Mucosa of rectum (tissue), 2 donors: Measurements from ENCODE around the gene PADI2.
A peak's percentile ranks its signal among the peaks of the same experiment; 100 is the strongest.

Experiments
- H3K27ac ChIP-seq, 2 donors: one replicate each; pipeline ENCODE4 v1.7.0; 2013; ENCODE audit warnings: inconsistent platforms in 2 of 2, low read depth in 2 of 2, low read length in 2 of 2
- H3K27me3 ChIP-seq, 2 donors: one replicate each; pipeline ENCODE4 v1.7.0; 2013; ENCODE audit warnings: low read length in 2 of 2; ENCODE audit not compliant: control insufficient read depth in 2 of 2, insufficient read depth in 2 of 2
- H3K36me3 ChIP-seq, 2 donors: one replicate each; pipeline ENCODE4 v1.7.0; 2013; ENCODE audit warnings: low read length in 2 of 2; ENCODE audit not compliant: control insufficient read depth in 2 of 2, insufficient read depth in 2 of 2
- H3K4me1 ChIP-seq, 2 donors: one replicate each; pipeline ENCODE4 v1.7.0; 2013; ENCODE audit warnings: low read length in 2 of 2, mild to moderate bottlenecking in 1 of 2; ENCODE audit not compliant: control insufficient read depth in 2 of 2, insufficient read depth in 2 of 2
- H3K4me3 ChIP-seq, 2 donors: one replicate each; pipeline ENCODE4 v1.7.0; 2013; ENCODE audit warnings: low read length in 2 of 2
- H3K9ac ChIP-seq, 2 donors: one replicate each; pipeline ENCODE4 v1.7.0; 2013; ENCODE audit warnings: low read length in 2 of 2, low read depth in 1 of 2, mild to moderate bottlenecking in 1 of 2
- H3K9me3 ChIP-seq, 2 donors: one replicate each; pipeline ENCODE4 v1.7.0; 2013; ENCODE audit warnings: low read length in 2 of 2; ENCODE audit not compliant: control insufficient read depth in 2 of 2
- donor health status: healthy.
- donor health status: Normal muscosa, but diverticular disease.

Gene PADI2

DNA sequence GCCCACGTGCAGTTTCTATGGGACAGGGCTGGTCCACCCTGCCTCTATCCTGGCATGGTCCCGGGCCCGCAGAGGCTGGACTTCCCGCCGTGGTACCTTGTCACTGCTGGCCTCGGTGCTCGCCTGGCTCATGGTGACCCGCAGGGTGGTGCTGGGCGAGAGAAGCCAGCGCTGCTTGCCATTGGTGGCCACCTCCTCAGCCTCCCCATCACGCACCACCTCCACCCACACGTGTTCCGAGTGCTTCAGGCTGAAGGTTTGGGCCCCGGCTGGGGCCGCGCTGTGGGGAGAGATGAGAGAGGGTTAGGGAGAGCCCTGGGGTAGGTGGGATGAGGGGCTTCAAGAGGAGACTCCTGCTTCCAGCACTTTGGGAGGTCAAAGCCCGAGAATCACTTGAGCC, 14.5 kb downstream of the PADI2 start:
- Histone ChIP-seq H3K4me3 (no peak overlapping the region), H3K27me3 (no peaks in the 10 kb centered on the region), H3K4me1 (peaks cover 11 to 17% of the 10 kb centered on the region in 2 donors), H3K27ac (no peak overlapping the region), H3K9ac (no peak overlapping the region), H3K36me3 (peaks cover 26 to 29% of the 10 kb centered on the region in 2 donors), H3K9me3 (no peaks in the 10 kb centered on the region)

DNA sequence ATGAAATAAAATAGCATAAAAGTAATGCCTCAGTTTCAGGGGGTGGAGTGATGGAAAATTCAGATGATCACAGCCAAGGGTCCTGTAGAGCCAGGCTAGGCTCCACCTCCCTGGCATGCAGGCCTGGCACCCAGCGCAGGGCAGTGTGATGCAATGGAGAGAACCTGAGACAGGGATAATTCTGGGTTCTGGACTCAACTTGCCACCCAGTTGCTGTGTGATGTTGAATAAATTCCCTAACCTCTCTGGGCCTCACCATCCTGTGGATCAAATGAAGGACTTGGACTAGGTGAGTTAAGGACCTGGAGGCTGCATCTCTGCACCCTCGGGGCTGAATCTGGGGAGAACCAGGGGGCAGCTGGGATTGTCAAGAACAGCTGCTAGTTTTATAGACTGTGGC, 17.0 kb downstream of the PADI2 start:
- Histone ChIP-seq H3K4me1 (peaks cover 6 to 8% of the 10 kb centered on the region in 2 donors), H3K4me3 (no peak overlapping the region), H3K36me3 (peaks cover 31 to 33% of the 10 kb centered on the region in 2 donors), H3K9me3 (no peaks in the 10 kb centered on the region), H3K27ac (no peak overlapping the region), H3K9ac (no peak overlapping the region), H3K27me3 (no peaks in the 10 kb centered on the region)

DNA sequence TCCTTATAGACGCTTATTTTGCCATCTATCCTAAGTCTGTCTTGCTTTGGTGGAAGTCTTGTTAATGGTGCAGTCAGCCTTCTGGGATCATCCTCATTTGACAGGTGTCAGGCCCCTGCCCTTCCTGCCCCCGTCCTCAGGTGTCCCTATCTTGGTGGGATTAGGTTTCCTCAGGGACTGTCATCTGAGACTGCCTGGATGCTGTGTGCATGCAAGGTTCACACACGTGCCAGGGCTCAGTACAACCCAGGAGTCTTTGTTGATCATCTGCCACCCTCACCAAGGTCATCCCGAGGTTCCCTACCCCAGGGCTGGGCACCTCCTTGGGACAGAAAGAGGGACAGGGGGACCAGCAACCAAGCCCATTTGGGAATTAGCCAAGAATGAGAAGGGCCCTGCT, 18.0 kb downstream of the PADI2 start:
- Histone ChIP-seq H3K27me3 (no peaks in the 10 kb centered on the region), H3K27ac (no peak overlapping the region), H3K9me3 (no peaks in the 10 kb centered on the region), H3K4me3 (no peak overlapping the region), H3K4me1 (peaks cover 3 to 8% of the 10 kb centered on the region in 2 donors), H3K9ac (no peak overlapping the region), H3K36me3 (peaks cover 40 to 43% of the 10 kb centered on the region in 2 donors)

DNA sequence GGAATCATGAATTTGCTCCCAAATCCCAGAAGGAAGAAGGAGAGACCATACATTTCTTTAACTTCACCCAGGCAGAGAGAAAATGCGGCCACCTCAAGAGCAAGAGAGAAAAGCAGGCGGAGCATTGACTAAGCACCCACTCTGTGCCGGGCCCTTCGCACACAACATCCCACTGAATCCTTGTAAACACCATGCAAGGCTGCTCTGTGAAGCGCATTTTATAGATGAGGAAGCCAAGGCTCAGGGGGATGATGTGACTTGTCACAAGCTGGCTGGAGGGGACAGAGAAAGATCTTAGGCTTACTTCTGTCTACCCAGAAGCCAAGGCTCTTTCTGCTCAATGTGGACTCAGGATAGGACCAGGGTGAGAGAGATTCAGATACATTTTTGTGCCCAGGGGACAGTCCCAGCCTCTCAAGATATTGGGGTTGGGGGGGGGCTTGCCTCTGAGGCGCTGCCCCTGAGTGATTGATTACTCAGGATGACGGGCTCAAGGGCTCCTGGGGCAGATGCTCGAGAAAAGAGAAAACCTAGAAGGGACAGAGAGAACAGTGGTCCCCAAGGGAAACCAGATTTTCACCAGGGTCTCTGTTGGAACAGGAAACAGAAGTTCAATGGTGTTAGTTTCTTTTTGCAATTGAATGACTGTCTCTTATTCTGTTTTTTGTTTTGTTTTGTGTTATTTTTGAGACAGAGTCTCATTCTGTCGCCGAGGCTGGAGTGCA, 19.5 kb downstream of the PADI2 start:
- Histone ChIP-seq H3K4me1 (peaks cover 3 to 8% of the 10 kb centered on the region in 2 donors), H3K9ac (no peak overlapping the region), H3K27me3 (no peaks in the 10 kb centered on the region), H3K4me3 (no peak overlapping the region), H3K36me3 (peaks cover 47 to 49% of the 10 kb centered on the region in 2 donors), H3K27ac (no peak overlapping the region), H3K9me3 (no peaks in the 10 kb centered on the region)

DNA sequence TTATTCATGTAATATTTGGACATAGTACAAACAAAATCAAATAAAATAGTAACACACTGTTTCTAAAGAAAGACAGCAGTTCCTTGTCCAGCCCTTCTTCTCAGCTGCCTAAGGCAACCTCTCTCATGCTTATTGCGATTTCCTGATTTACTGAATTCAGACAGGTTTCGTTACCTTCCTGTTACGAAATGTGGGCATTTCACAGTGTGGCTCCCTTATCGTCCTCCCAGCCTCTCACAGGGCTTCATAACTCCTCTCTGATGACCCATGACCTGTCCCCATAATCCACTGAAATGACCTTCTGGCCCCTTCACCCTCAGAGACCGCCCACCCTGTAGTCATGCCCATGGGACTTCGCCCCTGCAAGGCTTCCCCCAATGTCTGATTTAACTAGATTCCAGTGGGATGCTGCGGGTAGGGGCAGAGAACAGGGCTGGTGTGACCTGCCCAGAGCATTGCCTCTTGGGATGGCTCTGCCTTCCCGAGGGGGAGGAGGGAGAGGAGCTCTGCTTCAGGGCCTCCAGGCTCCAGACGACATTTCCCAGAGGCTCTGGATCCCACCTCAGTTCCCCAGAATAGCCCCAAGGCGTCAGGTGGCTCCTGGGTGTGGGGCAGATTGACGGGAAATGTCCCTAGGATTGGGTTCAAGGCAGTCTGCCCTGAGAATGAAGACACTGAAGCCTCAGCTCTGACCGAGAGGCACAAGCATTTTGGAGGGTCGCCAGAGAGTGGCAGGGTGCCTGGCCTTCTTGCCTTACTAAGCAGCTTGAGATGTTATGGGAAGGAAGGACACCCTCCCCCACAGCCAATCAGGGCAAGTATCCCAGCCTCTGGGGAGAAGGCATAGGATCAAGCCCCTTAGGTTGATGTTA, 20.6 kb downstream of the PADI2 start:
- Histone ChIP-seq H3K27me3 (no peaks in the 10 kb centered on the region), H3K4me3 (no peak overlapping the region), H3K36me3 (peaks cover 55 to 59% of the 10 kb centered on the region in 2 donors), H3K9ac (no peak overlapping the region), H3K9me3 (no peaks in the 10 kb centered on the region), H3K4me1 (peaks cover 3 to 8% of the 10 kb centered on the region in 2 donors), H3K27ac (peak overlapping the region in 1 of 2 donors; percentile 27)

DNA sequence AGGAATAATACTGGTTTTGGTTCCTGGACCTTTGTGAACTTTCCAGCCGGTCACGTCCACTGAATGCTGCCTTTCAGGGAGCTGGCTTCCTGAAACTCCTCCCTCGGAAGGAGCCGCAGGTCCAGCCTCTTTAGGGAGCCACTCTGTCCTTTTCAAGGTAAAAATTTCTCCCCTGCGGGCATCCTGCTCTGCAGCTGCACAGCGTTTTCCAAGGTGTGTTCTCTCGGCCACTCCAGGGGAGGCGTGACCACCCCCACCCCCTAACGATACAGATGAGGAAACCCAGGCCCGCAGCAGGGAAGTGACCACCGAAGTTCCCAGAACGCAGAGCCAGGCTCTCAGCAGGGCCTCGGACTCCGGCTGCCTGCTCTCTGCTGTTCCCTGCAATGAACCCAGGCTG, 21.5 kb downstream of the PADI2 start:
- Histone ChIP-seq H3K36me3 (peaks cover 53 to 56% of the 10 kb centered on the region in 2 donors), H3K4me3 (no peak overlapping the region), H3K27ac (no peak overlapping the region), H3K27me3 (no peaks in the 10 kb centered on the region), H3K9ac (no peak overlapping the region), H3K9me3 (no peaks in the 10 kb centered on the region), H3K4me1 (peaks cover 3 to 8% of the 10 kb centered on the region in 2 donors)

DNA sequence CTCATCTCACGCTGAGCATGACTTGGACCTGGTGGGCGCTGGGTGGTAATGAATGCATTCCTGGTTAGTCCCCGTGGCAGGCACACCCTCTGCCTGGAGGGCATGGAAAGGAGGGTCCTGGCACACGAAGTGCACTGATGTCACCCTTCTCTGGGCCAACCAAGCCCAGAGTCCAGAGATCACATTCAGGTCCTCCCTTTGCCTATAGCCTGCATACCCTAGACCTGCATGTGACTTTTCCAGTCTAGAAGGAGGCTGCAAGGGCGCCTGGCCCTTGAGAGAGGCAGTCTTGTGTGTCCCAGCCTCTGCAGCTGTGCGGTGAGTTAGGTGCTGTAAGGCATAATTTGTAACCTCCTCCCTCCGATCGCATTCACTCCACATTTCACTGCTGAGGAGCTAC, 22.1 kb downstream of the PADI2 start:
- Histone ChIP-seq H3K27me3 (no peaks in the 10 kb centered on the region), H3K9ac (no peak overlapping the region), H3K4me1 (peaks cover 3 to 8% of the 10 kb centered on the region in 2 donors), H3K4me3 (no peak overlapping the region), H3K27ac (no peak overlapping the region), H3K9me3 (no peaks in the 10 kb centered on the region), H3K36me3 (peaks cover 52 to 53% of the 10 kb centered on the region in 2 donors)

DNA sequence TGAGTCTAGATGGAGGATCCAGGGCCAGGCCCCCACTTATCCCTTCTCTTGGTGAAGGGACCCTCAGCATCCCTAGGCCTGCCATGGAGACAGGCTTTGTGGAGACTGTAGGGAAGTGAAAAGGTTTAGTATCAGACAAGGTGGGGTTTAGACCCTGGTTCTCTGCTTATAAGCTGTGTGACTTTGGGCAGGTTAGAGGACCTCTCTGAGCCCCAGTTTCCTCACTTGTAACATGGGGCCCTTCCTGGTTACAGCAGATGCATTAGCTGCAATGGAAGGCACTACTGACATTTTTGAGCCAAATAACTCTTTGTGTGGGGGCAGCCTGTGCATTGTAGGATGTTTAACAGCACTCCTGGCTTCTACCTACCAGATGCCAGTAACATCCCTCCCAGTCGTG, 22.7 kb downstream of the PADI2 start:
- H3K4me3 ChIP-seq = no peak overlapping the region
- no peak overlapping the region for H3K9ac ChIP-seq
- peaks cover 3 to 8% of the 10 kb centered on the region in 2 donors for H3K4me1 ChIP-seq
- H3K36me3 ChIP-seq = peaks cover 53 to 54% of the 10 kb centered on the region in 2 donors
- no peaks in the 10 kb centered on the region for H3K9me3 ChIP-seq
- H3K27me3 ChIP-seq = no peaks in the 10 kb centered on the region
- no peak overlapping the region for H3K27ac ChIP-seq

DNA sequence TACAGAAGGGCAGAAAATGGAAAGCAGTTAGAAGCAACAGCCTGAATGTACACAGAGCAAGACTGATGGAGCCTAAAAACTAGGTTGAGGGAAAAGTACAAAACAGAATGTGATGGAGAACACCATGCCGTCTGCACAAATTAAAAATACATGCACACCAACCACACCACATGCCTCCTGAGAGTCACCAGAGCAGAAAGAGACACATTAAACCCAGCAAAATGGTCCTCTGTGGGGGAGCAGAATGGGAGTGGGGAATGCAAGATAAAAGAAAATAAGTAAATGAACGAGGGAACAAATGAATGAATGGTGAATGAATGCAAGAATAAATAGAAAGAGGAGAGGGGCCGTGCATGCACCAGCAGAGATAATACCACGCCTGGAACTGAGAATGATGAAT, 24.1 kb downstream of the PADI2 start:
- H3K4me1 ChIP-seq = peaks cover 3 to 8% of the 10 kb centered on the region in 2 donors
- H3K9ac ChIP-seq = no peak overlapping the region
- H3K9me3 ChIP-seq = no peaks in the 10 kb centered on the region
- H3K4me3 ChIP-seq = no peak overlapping the region
- no peaks in the 10 kb centered on the region for H3K27me3 ChIP-seq
- H3K27ac ChIP-seq = no peak overlapping the region
- H3K36me3 ChIP-seq = peaks cover 55 to 57% of the 10 kb centered on the region in 2 donors

DNA sequence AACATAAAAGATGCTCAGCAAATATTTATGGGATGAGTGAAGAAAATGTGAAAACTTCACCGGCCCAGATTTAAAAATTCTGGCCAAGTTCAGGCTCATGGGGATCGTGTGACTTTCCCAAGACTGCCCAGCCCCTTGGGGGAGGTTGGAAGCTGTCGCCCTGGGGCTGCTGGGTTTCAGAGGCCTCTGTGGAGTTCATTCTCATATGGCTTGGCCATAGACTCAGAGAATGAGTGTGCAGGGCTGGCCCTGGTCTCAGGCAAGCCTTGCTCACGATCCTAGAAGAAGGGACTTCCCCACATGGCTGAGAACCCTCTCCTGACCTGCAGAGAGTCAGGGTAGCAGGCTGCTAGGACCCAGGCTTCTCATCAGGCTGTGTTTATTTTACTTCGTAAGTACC, 24.6 kb downstream of the PADI2 start:
- Histone ChIP-seq H3K9ac (no peak overlapping the region), H3K4me3 (no peak overlapping the region), H3K27me3 (no peaks in the 10 kb centered on the region), H3K36me3 (peaks cover 58 to 62% of the 10 kb centered on the region in 2 donors), H3K4me1 (peaks cover 3 to 8% of the 10 kb centered on the region in 2 donors), H3K9me3 (no peaks in the 10 kb centered on the region), H3K27ac (no peak overlapping the region)
